ENCODE measurements around the gene ZBTB16.

DNA sequence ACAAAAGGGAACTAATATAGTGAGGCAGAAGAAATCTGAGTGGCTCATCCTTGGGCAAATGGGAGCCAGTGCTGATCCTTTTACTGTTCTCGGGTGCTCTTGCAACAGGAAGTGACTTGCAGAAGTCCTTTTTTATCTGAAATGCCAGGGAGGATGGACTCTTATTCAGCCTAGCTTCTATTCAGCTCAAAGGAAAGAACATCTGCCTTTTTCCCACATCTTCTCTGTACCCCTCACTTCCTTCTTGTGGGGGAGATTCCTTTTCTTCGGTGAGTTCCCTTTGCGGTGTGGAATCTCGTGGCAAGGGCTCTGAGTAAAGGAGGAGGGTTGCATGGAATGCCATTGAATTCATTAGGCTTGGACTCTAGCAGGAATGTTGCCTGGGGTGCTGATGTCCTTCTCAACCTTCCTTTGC, 76.2 kb downstream of the ZBTB16 start:
- TF ChIP-seq, protein P1, sequence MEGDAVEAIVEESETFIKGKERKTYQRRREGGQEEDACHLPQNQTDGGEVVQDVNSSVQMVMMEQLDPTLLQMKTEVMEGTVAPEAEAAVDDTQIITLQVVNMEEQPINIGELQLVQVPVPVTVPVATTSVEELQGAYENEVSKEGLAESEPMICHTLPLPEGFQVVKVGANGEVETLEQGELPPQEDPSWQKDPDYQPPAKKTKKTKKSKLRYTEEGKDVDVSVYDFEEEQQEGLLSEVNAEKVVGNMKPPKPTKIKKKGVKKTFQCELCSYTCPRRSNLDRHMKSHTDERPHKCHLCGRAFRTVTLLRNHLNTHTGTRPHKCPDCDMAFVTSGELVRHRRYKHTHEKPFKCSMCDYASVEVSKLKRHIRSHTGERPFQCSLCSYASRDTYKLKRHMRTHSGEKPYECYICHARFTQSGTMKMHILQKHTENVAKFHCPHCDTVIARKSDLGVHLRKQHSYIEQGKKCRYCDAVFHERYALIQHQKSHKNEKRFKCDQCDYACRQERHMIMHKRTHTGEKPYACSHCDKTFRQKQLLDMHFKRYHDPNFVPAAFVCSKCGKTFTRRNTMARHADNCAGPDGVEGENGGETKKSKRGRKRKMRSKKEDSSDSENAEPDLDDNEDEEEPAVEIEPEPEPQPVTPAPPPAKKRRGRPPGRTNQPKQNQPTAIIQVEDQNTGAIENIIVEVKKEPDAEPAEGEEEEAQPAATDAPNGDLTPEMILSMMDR (optimal IDR thresholded peaks at IDR 0.05 in 1 of 3, IDR thresholded peaks at IDR 0.05 in 1 of 3, conservative IDR thresholded peaks at IDR 0.05 in 1 of 3; ENCODE audit: extremely low read depth in 1 of 3, insufficient read depth in 2 of 3, low read length in 3 of 3): no peak
- no peak for TF ChIP-seq EZH2 (IDR thresholded peaks at IDR 0.05; ENCODE audit: low read length)
